ENCODE results near the gene MEIOB. TPM values are rescaled to one million over a fixed set of nuclear protein-coding genes. Genes with fewer than 3 reads are reported as not detected.
A peak's percentile ranks its signal among the peaks of the same experiment; 100 is the strongest.
"Not testable (repeated sequence)": the region's sequence is repeated elsewhere in the genome, so short reads cannot be mapped to it uniquely, and the experiment has no call there.

MEIOB gene
- total RNA-seq, 1 donor from 2014 or later = not detected

GRCh38 chr16:1815461-1815860 lies 56.5 kb downstream of the MEIOB start:
- no peak for DNase-seq (ENCODE audit: low read depth in 2 of 2)

GRCh38 chr16:1812732-1813163 lies 59.2 kb downstream of the MEIOB start:
- DNase-seq (ENCODE audit: low read depth in 2 of 2) = peak; percentile 53 to 82

- no peak for DNase-seq (ENCODE audit: low read depth in 2 of 2)
These were observed 61.4 kb downstream of the MEIOB start for GRCh38 chr16:1810536-1810935.

DNA sequence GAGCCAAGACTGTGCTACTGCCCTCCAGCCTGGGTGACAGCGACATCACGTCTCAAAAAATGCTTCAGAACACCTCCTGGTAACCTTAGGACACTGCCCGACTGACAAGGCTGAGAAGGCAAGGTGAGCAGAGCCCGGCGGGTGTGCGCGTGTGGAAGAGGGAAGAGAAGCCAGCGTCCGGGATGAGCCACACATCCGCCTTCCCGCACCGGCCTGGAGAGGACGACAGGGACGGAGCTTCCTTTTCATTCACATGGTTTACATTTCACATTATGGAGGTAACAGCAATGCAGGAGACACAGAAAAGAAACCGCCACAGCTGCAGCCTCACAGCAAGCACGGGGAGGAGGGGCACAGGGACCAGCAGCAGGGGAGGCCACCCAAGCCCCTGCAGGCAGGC lies 61.9 kb downstream of the MEIOB start:
- DNase-seq (ENCODE audit: low read depth in 2 of 2) = no peak

GRCh38 chr16:1809281-1809801 lies 62.6 kb downstream of the MEIOB start:
- DNase-seq (ENCODE audit: low read depth in 2 of 2) = no peak

- DNase-seq (ENCODE audit: low read depth in 2 of 2) = no peak
These were observed 63.3 kb downstream of the MEIOB start for GRCh38 chr16:1808691-1809090.

- DNase-seq (ENCODE audit: low read depth in 2 of 2) = no peak
These were observed 64.3 kb downstream of the MEIOB start for GRCh38 chr16:1807626-1808025.

DNA sequence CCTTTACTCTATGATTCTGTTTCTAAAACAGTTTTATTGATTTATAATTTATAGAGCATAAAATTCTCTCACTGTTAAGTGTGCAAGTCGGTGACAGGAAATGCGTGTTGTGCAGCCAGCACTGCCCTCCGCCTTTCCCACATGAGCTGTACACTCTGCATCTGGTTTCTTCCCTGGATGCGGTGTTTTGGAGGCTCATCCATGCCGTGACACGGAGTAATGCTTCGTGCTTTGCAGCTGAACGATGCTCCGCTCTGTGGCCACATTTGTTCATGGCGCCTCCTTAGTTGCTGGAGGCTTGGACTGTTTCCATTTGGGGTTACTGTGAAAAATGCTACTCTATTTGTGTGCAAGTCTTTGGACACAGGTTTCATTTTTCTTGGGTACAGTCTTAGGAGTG lies 71.3 kb downstream of the MEIOB start:
- no peak for DNase-seq (ENCODE audit: low read depth in 2 of 2)

DNA sequence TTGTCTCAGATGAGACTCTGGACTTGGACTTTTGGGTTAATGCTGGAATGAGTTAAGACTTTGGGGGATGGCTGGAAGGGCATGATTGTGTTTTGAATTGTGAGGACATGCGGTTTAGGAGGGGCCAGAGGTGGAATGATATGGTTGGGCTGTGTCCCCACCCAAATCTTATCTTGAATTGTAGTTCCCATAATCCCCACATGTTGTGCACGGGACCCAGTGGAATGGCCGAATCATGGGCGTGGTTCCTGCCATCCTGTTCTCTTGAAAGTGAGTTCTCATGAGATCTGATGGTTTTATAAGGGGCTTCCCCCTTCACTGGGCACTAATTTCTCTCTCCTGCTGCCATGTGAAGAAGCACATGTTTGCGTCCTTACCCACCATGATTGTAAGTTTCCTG lies 72.7 kb downstream of the MEIOB start:
- not testable (repeated sequence) for DNase-seq (ENCODE audit: low read depth in 2 of 2)

DNA sequence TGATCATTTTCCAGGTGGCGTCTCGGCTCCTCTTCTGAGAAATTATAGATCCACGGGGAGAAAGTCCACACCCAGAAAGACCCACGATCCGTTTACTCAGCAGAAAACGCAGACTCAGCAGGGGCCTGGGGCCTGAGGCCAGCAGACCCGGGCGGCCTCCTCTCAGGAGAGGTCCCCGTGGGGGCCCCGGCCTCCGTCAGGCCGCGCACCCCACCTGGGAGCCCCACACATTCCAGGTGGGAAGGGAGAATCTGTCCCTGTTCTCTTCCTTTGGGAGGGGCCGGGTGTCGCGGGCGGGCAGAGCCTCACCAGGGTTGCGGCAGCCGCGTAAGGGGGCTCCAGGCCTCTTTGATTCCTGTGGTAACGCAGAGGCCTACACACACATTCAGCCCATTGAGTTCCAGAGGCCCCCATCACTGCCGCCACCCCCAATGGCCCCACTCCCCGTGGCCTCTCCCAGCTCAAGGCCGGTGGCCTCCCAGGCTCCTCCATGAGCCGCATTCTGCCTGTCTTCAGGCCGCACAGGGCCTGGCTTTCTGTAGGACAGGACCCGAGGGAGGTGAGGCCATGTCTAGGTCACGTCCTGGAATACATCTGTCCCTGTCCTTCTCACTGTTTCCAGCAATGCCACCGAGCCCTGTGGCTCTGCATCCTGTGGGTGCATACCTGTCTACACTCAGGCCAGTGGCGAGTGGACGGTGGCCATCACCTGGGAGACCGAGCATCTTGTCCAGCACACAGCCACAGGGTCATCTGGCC lies 76.9 kb downstream of the MEIOB start:
- no peak for DNase-seq (ENCODE audit: low read depth in 2 of 2)

DNA sequence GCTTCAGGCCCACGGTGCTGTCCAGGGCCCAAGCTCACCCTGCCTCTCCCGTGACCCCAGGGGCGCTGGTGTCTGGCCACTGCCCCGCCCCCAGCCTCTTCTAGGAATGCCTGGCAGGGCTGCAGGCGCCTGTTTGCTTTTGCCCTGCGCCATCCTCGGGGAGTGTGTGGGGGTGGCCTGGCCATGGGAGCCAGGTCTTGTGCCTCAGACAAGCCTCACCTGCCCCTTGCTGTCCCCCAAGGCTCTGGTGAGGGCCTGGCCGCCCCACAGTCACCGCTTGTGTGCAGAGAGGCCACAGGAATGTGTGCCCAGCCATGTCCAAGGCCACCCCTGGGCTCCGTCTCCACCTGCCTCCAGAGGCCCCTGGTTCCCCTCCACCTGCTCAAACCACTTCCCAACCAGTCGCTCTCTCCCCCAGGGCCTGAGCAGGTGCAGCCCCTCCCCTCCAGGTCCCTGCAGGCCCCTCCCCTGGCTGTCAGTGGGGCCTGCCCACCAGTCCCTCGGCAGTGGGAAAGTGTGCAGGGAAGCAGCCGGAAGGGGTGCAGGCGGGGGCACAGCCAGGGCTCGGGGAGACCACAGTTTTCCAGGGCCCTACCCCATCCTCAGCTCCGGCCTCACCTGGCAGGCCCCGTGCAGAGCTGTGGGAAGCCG lies 77.6 kb downstream of the MEIOB start:
- DNase-seq (ENCODE audit: low read depth in 2 of 2) = no peak

DNA sequence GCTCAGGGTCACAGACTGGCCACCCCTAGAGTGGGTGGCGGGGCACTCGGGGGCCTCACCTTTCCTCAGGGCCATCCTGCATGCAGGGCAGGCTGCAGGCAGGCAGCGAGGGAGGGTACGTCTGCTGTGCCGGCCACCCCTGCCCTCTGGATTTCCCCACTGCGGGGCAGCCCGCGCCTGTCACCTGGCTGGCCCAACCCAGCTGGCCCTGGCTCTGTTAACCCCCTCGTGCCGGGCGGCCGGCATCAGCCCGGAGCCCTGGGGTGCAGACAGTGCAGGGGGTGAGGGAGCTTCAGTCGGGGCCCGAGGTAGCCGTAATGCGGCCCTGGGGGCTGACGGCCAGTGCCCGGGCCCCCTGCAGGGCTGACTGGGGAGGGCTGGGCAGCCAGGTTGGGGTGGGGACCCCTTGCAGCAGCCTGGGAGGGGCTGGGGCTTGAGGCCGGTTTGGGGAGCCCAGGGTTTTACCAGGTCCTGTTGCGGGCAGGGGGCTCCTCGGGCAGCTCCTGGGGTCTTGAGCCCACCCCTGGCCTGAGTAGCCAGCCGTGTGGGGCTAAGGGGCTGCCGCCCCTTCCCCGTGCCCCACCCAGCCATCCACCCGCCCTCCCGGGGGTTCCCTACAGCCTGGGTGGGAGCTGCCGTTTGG lies 78.3 kb downstream of the MEIOB start, which contains the start of gene IGFALS:
TSS of gene IGFALS (minus strand) at position 128 of the 643 bp plus-strand sequence. CDS start at position 75, 53 bp downstream.
- DNase-seq (ENCODE audit: low read depth in 2 of 2) = no peak

- DNase-seq (ENCODE audit: low read depth in 2 of 2) = no peak
These were observed 79.0 kb downstream of the MEIOB start for GRCh38 chr16:1792836-1793577.

GRCh38 chr16:1791943-1792812 lies 79.8 kb downstream of the MEIOB start:
- DNase-seq (ENCODE audit: low read depth in 2 of 2) = no peak

- DNase-seq (ENCODE audit: low read depth in 2 of 2) = no peak
These were observed 80.6 kb downstream of the MEIOB start for GRCh38 chr16:1791256-1791942.

GRCh38 chr16:1790611-1791255 lies 81.2 kb downstream of the MEIOB start:
- DNase-seq (ENCODE audit: low read depth in 2 of 2) = no peak

DNA sequence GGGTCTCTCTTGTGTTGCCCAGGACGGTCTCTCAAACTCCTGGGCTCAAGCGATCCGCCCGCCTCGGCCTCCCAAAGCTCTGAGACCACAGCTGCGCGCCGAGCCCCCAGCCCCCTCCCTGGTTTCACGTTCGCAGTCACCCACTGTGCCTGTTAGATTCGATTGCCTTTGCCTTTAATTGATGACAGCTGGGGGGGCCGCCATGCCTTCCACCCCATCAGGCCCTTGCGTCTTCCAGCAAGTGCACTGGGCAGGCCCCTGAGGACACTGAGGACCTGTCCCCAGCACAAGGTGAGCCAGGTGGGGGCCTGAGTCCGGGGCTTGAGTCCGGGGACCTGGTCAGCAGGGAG lies 81.7 kb downstream of the MEIOB start:
- no peak for DNase-seq (ENCODE audit: low read depth in 2 of 2)

DNA sequence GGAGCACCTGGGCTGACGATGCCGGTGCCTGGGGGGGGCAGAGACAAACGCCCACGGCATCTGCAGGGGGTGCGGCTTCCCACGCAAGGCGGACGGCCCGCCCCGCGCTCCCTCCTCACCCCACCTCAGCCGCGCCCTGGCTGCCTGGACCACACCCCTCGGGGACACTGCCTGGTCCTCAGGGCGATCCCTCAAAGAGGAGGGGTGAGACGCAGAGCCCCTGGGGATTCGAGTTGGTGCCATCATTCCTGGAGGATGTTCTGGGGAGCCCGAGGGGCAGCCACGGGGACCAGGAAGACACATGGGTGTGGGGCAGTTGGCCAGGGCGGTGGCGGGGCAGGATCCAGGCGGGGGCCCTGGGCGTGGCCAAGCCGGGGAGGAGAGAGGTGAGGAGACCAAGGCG lies 82.3 kb downstream of the MEIOB start:
- no peak for DNase-seq (ENCODE audit: low read depth in 2 of 2)

- DNase-seq (ENCODE audit: low read depth in 2 of 2) = no peak
These were observed 83.3 kb downstream of the MEIOB start for GRCh38 chr16:1788708-1789100.
